ENCODE measurements around the gene LBH. TPM values are rescaled to one million over a fixed set of nuclear protein-coding genes. Genes with fewer than 3 reads are reported as not detected.

The LBH gene
- total RNA-seq, 6 experiments from 2014 or later: 24.4 to 99.2 (median 92.8) TPM

- Mint-ChIP-seq H3K36me3 (ENCODE audit: low read depth) (no peaks in the 10 kb centered on the region), H3K27me3 (ENCODE audit: insufficient read depth) (peaks cover 12% of the 10 kb centered on the region), H3K9me3 (no peaks in the 10 kb centered on the region), H3K4me3 (no peak overlapping the region), H3K27ac (no peak overlapping the region), H3K4me1 (ENCODE audit: low read depth) (peaks cover 9% of the 10 kb centered on the region)
- TF ChIP-seq, protein P1, sequence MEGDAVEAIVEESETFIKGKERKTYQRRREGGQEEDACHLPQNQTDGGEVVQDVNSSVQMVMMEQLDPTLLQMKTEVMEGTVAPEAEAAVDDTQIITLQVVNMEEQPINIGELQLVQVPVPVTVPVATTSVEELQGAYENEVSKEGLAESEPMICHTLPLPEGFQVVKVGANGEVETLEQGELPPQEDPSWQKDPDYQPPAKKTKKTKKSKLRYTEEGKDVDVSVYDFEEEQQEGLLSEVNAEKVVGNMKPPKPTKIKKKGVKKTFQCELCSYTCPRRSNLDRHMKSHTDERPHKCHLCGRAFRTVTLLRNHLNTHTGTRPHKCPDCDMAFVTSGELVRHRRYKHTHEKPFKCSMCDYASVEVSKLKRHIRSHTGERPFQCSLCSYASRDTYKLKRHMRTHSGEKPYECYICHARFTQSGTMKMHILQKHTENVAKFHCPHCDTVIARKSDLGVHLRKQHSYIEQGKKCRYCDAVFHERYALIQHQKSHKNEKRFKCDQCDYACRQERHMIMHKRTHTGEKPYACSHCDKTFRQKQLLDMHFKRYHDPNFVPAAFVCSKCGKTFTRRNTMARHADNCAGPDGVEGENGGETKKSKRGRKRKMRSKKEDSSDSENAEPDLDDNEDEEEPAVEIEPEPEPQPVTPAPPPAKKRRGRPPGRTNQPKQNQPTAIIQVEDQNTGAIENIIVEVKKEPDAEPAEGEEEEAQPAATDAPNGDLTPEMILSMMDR (IDR thresholded peaks at IDR 0.05): no peak
- no peak for DNase-seq
Observed at GRCh38 chr2:30219886-30220875, 11.2 kb upstream of the LBH start.

DNA sequence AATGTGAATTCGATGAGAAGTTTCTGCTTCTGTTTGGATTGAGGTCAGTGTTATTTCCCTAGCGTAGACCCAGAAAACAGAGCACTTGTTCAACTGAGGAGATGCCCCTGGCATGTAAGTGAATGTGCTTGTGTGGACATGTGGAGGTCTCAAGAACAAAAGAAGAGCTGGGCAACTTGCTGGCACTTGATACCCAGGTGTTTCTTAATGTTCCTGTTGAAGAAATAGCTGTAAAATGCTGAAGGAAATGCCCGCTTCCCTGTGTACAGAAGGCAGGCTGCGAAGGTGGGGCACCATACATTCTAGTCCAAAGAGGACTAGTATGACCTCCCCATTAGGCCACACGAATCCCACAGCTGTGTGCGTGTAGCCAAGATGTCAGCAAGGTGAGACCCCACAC, 9.8 kb upstream of the LBH start:
- TF ChIP-seq, protein P1 (IDR thresholded peaks at IDR 0.05): no peak
- H3K27me3 Mint-ChIP-seq (ENCODE audit: insufficient read depth): peaks cover 12% of the 10 kb centered on the region
- no peaks in the 10 kb centered on the region for H3K36me3 Mint-ChIP-seq (ENCODE audit: low read depth)
- no peak overlapping the region for H3K4me3 Mint-ChIP-seq
- DNase-seq: no peak
- no peak overlapping the region for H3K27ac Mint-ChIP-seq
- peaks cover 23% of the 10 kb centered on the region for H3K4me1 Mint-ChIP-seq (ENCODE audit: low read depth)
- H3K9me3 Mint-ChIP-seq: no peaks in the 10 kb centered on the region

DNA sequence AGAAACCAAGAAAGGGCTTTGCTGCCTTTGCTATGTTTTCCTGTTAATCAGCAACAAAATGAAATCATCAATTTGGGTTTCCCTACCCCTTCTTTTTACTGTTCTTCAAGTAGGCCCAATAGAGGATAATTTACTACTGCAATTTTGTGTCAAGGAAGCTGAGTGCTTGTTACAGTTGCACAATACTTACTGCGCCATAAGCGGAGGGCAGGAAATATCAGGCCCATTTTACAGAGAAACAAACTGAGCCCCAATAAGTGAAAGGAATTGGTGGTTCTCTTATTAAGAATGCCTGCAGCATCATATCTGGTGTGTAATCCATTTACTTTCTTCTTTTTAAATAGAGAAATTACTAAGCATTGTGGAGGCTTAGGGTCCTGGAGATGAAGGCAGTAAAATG, 9.3 kb upstream of the LBH start:
- H3K36me3 Mint-ChIP-seq (ENCODE audit: low read depth): no peaks in the 10 kb centered on the region
- no peak for DNase-seq
- H3K4me1 Mint-ChIP-seq (ENCODE audit: low read depth): peaks cover 25% of the 10 kb centered on the region
- TF ChIP-seq, protein P1 (IDR thresholded peaks at IDR 0.05): no peak
- H3K4me3 Mint-ChIP-seq: no peak overlapping the region
- H3K27me3 Mint-ChIP-seq (ENCODE audit: insufficient read depth): peaks cover 12% of the 10 kb centered on the region
- no peak overlapping the region for H3K27ac Mint-ChIP-seq
- no peaks in the 10 kb centered on the region for H3K9me3 Mint-ChIP-seq

DNA sequence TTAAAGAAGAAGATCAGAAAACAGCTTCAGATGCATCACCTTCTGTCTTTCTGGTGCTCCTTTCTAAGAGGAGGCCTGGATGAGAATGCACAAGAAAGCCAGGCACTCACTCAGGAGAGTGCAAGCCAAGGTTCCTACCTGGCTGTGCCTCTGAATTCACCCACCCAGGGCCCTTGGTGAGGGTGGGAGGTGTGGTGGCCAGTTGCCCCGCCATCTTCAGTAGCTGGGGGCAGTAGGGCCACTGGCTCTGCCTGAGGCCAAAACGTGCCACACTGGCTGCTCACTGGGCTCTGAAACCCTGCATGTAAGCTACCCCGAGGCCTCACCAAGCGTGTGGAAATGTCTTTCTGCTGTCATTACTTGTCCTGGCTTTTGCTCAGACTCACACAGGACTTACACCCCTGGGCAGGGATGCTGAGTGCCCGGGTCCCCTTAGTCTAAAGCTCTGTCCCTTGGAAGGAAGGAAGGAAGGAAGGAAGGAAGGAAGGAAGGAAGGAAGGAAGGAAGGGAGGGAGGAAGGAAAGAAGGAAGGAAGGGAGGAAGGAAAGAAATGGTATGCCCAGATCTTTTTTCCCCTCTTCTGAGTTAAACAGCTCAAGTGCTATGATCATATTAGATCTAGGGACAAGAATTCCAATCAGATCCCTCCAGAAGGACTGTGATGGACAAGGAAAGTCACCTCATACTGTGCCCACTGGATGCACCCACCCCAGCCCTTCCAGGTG, 8.5 kb upstream of the LBH start:
- H3K9me3 Mint-ChIP-seq: no peaks in the 10 kb centered on the region
- no peak overlapping the region for H3K4me3 Mint-ChIP-seq
- H3K27ac Mint-ChIP-seq: no peak overlapping the region
- peaks cover 13% of the 10 kb centered on the region for H3K27me3 Mint-ChIP-seq (ENCODE audit: insufficient read depth)
- TF ChIP-seq, protein P1 (IDR thresholded peaks at IDR 0.05): no peak
- H3K4me1 Mint-ChIP-seq (ENCODE audit: low read depth): peaks cover 25% of the 10 kb centered on the region
- no peak for DNase-seq
- no peaks in the 10 kb centered on the region for H3K36me3 Mint-ChIP-seq (ENCODE audit: low read depth)

DNA sequence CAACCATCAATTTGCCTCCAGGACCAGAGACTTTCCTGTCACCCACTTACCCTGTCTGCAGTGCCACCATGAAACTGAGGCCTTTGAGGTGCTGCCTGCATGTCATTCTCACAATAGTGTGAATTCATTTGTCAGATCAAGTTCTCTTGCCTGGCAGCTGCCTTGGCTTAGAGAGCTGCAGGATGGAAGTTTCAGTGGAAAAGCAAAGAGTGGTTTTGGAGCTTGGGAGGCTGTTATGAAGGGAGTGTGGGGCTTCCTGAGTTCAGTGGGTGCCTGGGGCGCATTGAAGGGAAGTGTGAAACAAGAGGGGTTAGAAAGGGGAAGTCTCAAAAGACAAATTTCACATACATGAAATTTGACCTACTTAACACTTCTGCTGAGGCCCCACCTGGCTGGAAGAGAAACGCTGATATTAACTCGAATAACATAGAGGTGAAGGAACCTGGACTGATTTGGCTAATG, 7.9 kb upstream of the LBH start:
- Mint-ChIP-seq H3K4me1 (ENCODE audit: low read depth) (peaks cover 25% of the 10 kb centered on the region), H3K27me3 (ENCODE audit: insufficient read depth) (peaks cover 13% of the 10 kb centered on the region), H3K27ac (no peak overlapping the region), H3K9me3 (no peaks in the 10 kb centered on the region), H3K4me3 (no peak overlapping the region), H3K36me3 (ENCODE audit: low read depth) (no peaks in the 10 kb centered on the region)
- no peak for DNase-seq
- TF ChIP-seq, protein P1 (IDR thresholded peaks at IDR 0.05): no peak
